ENCODE measurements around the gene ZFAND3.

DNA sequence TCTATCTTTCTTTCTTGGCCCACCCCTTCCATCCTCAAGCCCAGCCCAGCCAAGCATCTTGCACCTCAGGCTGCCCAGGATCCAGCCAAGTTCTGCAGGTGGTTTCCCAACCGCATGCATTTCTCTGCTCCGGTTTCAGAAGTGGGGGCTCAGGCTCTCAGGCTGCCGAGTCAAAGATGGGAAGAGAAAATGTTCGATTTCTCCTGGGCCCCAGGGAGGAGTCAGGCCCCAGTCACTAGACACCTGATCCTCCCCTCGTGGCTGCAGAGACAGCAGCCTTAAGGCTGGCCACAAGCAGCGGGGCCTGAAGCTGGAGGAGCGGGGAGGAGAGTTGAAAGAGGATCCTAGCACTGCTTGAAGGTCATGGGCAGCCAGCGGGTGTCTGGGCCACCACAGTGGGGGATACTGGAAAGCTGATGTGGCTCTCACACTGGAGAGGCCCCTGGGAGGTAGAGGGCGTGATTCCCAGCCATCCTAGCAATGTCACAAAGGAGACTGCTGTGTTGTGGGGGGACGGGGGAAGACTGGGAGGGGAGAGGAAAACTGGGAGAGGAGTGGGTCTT lies 42.2 kb upstream of the ZFAND3 start:
- TF ChIP-seq, protein P1, sequence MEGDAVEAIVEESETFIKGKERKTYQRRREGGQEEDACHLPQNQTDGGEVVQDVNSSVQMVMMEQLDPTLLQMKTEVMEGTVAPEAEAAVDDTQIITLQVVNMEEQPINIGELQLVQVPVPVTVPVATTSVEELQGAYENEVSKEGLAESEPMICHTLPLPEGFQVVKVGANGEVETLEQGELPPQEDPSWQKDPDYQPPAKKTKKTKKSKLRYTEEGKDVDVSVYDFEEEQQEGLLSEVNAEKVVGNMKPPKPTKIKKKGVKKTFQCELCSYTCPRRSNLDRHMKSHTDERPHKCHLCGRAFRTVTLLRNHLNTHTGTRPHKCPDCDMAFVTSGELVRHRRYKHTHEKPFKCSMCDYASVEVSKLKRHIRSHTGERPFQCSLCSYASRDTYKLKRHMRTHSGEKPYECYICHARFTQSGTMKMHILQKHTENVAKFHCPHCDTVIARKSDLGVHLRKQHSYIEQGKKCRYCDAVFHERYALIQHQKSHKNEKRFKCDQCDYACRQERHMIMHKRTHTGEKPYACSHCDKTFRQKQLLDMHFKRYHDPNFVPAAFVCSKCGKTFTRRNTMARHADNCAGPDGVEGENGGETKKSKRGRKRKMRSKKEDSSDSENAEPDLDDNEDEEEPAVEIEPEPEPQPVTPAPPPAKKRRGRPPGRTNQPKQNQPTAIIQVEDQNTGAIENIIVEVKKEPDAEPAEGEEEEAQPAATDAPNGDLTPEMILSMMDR (IDR thresholded peaks at IDR 0.05 in 4 of 5, conservative IDR thresholded peaks at IDR 0.05 in 1 of 5) = no peak
- no peak for TF ChIP-seq POLR2A (IDR thresholded peaks at IDR 0.05)

Data from gastrocnemius medialis (tissue), 4 donors.